Keratinocyte (primary cell): Measurements from ENCODE around the gene SCARF2. TPM values are rescaled to one million over a fixed set of nuclear protein-coding genes. Genes with fewer than 3 reads are reported as not detected.

ENCODE experiments used
- DNase-seq: peaks from one replicate; pipeline ENCODE4 v3.0.0-alpha.2; 2011; ENCODE audit warnings: low read depth, missing footprints, low spot score
- FAIRE-seq: peaks from 2 replicates; lab custom pipeline; 2011; peaks lifted over from hg19 to GRCh38; lab: Jason Lieb, UNC
- H2AFZ ChIP-seq: 2 replicates; pipeline ENCODE4 v1.6.0; 2012; ENCODE audit warnings: low read length, control low read depth, inconsistent platforms; ENCODE audit not compliant: control insufficient read depth
- H3K27ac ChIP-seq: 2 replicates; pipeline ENCODE4 v1.5.1; 2011; ENCODE audit warnings: low read length; ENCODE audit not compliant: control insufficient read depth, insufficient read depth
- H3K27me3 ChIP-seq: 3 replicates; pipeline ENCODE4 v1.6.0; 2011; ENCODE audit warnings: low read length; ENCODE audit not compliant: control insufficient read depth, insufficient read depth; ENCODE audit errors: extremely low read depth
- H3K36me3 ChIP-seq, 2 experiments: 2 replicates in 1 of 2; 3 replicates in 1 of 2; pipeline ENCODE4 v1.5.1; 2011; ENCODE audit warnings: low read length in 2 of 2, mild to moderate bottlenecking in 1 of 2; ENCODE audit not compliant: control insufficient read depth in 2 of 2, insufficient read depth in 2 of 2; ENCODE audit errors: extremely low read depth in 1 of 2
- H3K4me1 ChIP-seq: 3 replicates; pipeline ENCODE4 v1.5.1; 2011; ENCODE audit warnings: low read length; ENCODE audit not compliant: control insufficient read depth, insufficient read depth; ENCODE audit errors: extremely low read depth
- H3K4me2 ChIP-seq: 3 replicates; pipeline ENCODE4 v1.6.0; 2011; ENCODE audit warnings: low read depth, low read length; ENCODE audit not compliant: control insufficient read depth, insufficient read depth; ENCODE audit errors: extremely low read depth
- H3K4me3 ChIP-seq, 3 experiments: fragments of 200-600 bp in 1 of 3; sonication (generic) in 1 of 3; 2 replicates in 2 of 3; 3 replicates in 1 of 3; pipeline ENCODE4 v1.5.1; 2011 to 2016; ENCODE audit warnings: low read length in 3 of 3, mild to moderate bottlenecking in 3 of 3, control low read depth in 2 of 3, inconsistent platforms in 1 of 3, low read depth in 1 of 3, mixed read lengths in 1 of 3, mixed run types in 1 of 3, moderate library complexity in 1 of 3; ENCODE audit not compliant: control insufficient read depth in 2 of 3, insufficient read depth in 2 of 3; ENCODE audit errors: extremely low read depth in 1 of 3
- H3K79me2 ChIP-seq: 2 replicates; pipeline ENCODE4 v1.6.0; 2012; ENCODE audit warnings: low read length; ENCODE audit not compliant: control insufficient read depth, insufficient read depth
- H3K9ac ChIP-seq: 3 replicates; pipeline ENCODE4 v1.6.0; 2011; ENCODE audit warnings: low read length; ENCODE audit not compliant: control insufficient read depth, insufficient read depth; ENCODE audit errors: extremely low read depth
- H3K9me1 ChIP-seq: 3 replicates; pipeline ENCODE4 v1.6.0; 2011; ENCODE audit warnings: low read length; ENCODE audit not compliant: control insufficient read depth, insufficient read depth; ENCODE audit errors: extremely low read depth
- H3K9me3 ChIP-seq: 2 replicates; pipeline ENCODE4 v1.5.1; 2012; ENCODE audit warnings: low read depth, low read length; ENCODE audit not compliant: control insufficient read depth
- H4K20me1 ChIP-seq: 3 replicates; pipeline ENCODE4 v1.6.0; 2011; ENCODE audit warnings: low read length; ENCODE audit not compliant: control insufficient read depth, insufficient read depth; ENCODE audit errors: extremely low read depth
- CTCF ChIP-seq, 3 experiments: IDR thresholded peaks in 1 of 3; conservative IDR thresholded peaks in 1 of 3; optimal IDR thresholded peaks in 1 of 3; 2 replicates in 2 of 3; 3 replicates in 1 of 3; pipeline versions ENCODE3 to v1.5.1; 2011; ENCODE audit warnings: low read length in 3 of 3, mild to moderate bottlenecking in 3 of 3, moderate library complexity in 2 of 3, control low read depth in 1 of 3, inconsistent platforms in 1 of 3; ENCODE audit not compliant: insufficient read depth in 2 of 3; ENCODE audit errors: extremely low read depth in 1 of 3
- EZH2 ChIP-seq: IDR thresholded peaks from one replicate; pipeline ENCODE4 v1.6.1; 2012; ENCODE audit warnings: inconsistent platforms, mild to moderate bottlenecking, low read length, moderate library complexity
- dilution Hi-C: fragments of 300-500 bp; cut with MboI; formaldehyde crosslinking; loops from one replicate; pipeline ENCODE4 v1.7.0; 2020; ENCODE audit warnings: low sequenced_read_pairs; ENCODE audit not compliant: extremely low pct_ligation_motif_present
- polyA plus RNA-seq, 5 experiments: library from polyadenylated mRNA; depleted of rRNA in 3 of 5; stranded (reverse) in 3 of 5; stranded (forward) in 1 of 5; unstranded in 1 of 5; fragments of >200 nt; gene quantifications; 1 replicate in 1 of 5; 2 replicates in 3 of 5; 3 replicates in 1 of 5; pipeline versions ENCODE4 v1.2.1 to v1.2.3, GENCODE V29; 2011 to 2012; ENCODE audit warnings: missing spikeins in 2 of 5, low read depth in 1 of 5, low replicate concordance in 1 of 5

SCARF2 gene
- polyA plus RNA-seq, 1 donor (not counting 4 experiments of a cell fraction or from before 2014, with no cell fraction given): 0.05 TPM

- DNase-seq (no peak), FAIRE-seq (no peak)
- Histone ChIP-seq H2AFZ (no peak overlapping the region), H3K79me2 (no peaks in the 10 kb centered on the region), H3K4me1 (peaks cover 21% of the 10 kb centered on the region), H3K27me3 (peaks cover 82% of the 10 kb centered on the region), H3K27ac (no peak overlapping the region), H3K36me3 (no peaks in the 10 kb centered on the region), H3K9me3 (no peaks in the 10 kb centered on the region), H3K4me2 (no peak overlapping the region), H3K9ac (no peak overlapping the region), H3K9me1 (no peaks in the 10 kb centered on the region), H4K20me1 (peaks cover 3% of the 10 kb centered on the region), H3K4me3 (no peak overlapping the region)
- dilution Hi-C loops: no loop called here
- no peak for TF ChIP-seq EZH2
- no peak for TF ChIP-seq CTCF (optimal IDR thresholded peaks at IDR 0.05 in 1 of 3, IDR thresholded peaks at IDR 0.05 in 1 of 3, conservative IDR thresholded peaks at IDR 0.05 in 1 of 3; ENCODE audit: extremely low read depth in 1 of 3, insufficient read depth in 2 of 3, low read length in 3 of 3)
These were observed 9.6 kb downstream of the SCARF2 start for GRCh38 chr22:20427945-20428417.

- TF ChIP-seq EZH2: no peak
- no peak for TF ChIP-seq CTCF (optimal IDR thresholded peaks at IDR 0.05 in 1 of 3, IDR thresholded peaks at IDR 0.05 in 1 of 3, conservative IDR thresholded peaks at IDR 0.05 in 1 of 3; ENCODE audit: extremely low read depth in 1 of 3, insufficient read depth in 2 of 3, low read length in 3 of 3)
These were observed 10.3 kb downstream of the SCARF2 start for GRCh38 chr22:20427104-20427944.

More at GRCh38 chr22:20427104-20427944, 10.3 kb downstream of the SCARF2 start:
- Histone ChIP-seq H4K20me1 (peaks cover 3% of the 10 kb centered on the region), H3K27me3 (peaks cover 76% of the 10 kb centered on the region), H3K9me3 (no peaks in the 10 kb centered on the region), H3K4me1 (peaks cover 21% of the 10 kb centered on the region), H3K4me3 (no peak overlapping the region), H2AFZ (no peak overlapping the region), H3K9ac (no peak overlapping the region), H3K9me1 (no peaks in the 10 kb centered on the region), H3K79me2 (no peaks in the 10 kb centered on the region), H3K36me3 (no peaks in the 10 kb centered on the region), H3K4me2 (no peak overlapping the region), H3K27ac (no peak overlapping the region)
- FAIRE-seq (no peak), DNase-seq (no peak)
- dilution Hi-C loops: no loop called here
